GM21360 (cell line): Measurements from ENCODE around the gene ATP11A.

Experiments used
- ATAC-seq: cut with Tn5 transposase; IDR thresholded peaks from one replicate; pipeline ENCODE4 v1.9.1; 2021; ENCODE audit warnings: mild to moderate bottlenecking, moderate library complexity; ENCODE audit not compliant: unreplicated experiment

ATP11A gene

DNA sequence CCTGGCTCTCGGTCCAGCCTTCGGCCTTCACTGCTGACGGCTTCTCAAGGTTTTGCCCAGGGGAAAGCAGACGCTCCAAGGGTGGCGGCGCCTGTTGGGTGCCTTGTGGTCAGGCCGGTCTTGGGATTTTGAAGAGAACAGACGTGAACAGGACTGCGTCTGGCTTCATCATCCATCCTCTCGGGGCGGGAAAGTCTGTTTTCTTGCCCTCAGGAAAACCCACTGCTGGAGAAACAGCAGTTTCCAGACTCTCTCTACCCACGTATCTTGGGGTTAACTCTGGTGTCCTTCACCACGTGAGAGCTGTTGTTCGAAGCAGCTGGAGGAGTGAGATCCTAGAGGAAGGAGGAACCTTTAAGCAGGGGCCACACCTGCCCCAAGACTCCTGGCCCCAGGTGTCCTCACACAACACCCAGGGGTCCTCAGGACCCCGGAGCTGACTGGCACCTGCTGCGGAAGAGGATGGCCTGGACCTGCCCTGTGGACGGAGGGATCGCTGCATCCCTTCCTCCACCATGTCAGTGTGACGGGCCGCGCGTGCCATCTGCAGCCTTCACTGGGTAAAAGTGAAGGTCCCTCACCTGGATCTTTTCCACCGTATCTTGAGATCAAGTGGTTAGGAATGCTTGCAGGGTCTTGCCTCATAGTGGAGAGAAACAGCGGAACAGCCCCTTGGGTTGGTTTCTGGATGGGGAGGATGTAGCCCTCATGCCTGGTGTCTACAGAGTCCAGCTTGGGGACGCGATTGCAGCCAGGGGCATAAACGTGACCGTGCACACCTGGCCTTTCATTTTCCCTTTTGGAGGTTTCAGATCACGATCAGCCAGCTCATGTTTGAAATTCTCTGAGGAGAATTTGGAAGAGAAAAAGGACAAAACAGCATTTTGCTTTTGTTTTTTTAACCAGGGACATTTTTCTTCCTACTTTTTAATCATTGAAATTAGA is 209.7 kb downstream of the ATP11A start:
- ATAC-seq = no peak

DNA sequence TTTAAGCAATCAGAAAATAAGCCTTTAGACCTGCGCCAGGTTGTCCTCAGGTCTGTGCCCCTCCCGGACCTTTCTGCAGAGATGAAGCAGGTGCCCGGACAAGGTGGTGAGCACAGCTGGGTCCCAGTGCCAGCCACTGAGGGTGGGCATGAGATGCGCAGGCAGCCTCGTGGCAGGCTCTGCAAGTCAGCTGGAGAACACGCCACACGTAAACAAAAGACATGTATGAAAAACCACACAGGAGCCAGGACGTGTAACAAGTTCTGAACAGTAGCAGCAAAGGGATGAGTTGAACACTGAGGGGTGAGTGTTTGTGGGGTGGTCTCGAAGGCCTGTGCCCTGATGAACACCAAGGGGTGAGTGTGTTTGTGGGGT is 210.4 kb downstream of the ATP11A start:
- ATAC-seq = no peak

- no peak for ATAC-seq
Measured at GRCh38 chr13:112900691-112901091, 210.9 kb downstream of the ATP11A start.

DNA sequence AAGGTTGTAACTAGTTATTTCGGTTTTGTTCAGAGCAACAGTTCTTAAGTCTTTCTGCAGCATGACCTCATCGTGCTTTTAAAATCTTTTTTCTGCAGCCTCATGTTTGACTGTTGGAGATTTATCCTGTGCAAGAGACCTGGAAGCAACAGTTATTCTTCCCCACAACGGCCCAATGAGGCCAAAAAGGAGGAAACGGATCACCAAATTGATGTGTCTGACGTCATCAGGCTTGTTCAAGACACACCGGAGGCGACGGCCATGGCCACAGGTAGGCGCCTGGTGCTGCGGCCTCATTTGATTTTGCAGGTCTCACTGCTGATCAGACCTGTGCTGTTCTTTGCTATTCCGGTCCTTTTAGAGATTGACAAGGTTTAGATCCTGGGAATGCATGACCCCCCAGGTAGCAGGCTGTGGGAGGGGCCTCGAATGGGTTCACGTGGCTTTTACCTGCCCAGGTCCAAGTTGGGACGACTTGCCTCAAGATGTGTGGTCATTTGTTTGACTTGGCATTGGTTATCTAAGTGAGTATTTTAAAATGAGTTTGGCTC is 212.3 kb downstream of the ATP11A start:
- ATAC-seq = no peak

DNA sequence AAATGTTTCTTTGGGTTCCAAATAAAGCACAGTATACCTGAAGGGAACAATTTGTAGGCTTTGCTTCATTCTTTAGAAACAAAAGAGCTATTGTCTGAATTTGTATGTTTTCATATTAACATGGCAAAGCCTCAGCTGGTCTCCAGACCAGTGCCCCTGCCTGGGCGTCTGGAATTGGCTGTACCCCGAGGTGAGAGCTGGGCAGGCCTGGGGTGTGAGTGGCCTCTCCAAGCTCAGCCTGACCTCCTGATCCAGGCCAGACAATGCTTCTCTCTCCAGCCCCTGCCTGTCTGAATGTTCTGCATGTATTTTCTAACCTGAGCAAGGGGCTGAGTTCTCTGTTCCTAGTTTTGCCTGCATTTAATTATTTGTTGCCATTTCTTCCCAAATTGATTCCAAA is 212.8 kb downstream of the ATP11A start:
- no peak for ATAC-seq

DNA sequence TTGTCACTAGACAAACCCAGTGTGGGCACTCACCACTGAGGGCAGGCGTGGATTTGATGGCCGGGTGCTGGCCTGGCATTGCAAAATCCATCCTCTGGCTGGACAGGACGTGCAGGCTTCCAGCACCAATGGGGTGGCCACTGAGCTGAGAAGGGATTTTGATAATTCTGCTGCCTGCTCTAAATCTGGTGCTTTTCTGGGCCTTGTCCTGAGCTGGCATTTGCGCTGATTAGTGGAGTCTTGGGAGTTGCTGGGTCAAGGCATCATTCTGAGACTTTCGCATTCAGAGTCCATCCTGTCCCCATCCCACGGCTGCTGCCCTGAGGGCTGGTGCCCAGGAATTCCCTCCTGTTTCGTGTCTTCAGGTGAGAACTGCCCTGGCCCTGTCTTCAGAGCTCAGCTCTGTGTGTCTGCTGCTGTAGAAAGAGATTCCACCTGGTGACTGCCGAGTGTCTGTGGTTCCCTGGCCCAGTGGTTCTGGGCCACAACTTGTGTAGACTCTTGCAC is 213.3 kb downstream of the ATP11A start:
- ATAC-seq = no peak

DNA sequence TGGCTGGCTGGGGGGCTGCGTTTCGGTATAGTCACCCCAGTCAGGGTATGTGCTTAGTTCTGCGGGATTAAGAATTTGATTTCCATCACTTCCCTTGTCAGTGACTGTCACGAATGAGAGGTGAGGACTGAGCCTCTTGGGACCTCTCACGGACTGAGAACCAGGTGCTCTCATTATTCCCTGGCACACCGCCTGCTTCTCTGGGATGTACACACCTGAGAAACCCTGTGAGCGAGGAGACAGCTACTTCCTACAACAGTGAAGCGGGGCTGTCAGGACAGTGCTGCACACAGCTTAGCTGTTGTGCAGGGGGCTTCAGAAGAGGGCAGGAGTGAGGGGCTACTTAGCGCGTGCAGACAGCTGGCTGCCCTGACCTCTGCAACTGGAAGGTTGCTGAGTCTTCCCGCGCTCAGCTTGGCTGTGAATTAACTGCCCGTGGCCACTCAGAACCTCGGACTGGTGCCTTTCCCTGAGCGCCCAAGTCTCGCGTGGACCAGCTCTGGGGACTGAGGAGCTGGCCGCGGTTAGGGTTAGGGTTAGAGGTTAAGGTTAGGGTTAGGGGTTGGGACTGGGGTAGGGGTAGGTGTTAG is 213.9 kb downstream of the ATP11A start:
- no peak for ATAC-seq

- ATAC-seq = no peak
Measured at GRCh38 chr13:112904436-112904960, 214.7 kb downstream of the ATP11A start.

- ATAC-seq = no peak
Measured at GRCh38 chr13:112905086-112905485, 215.2 kb downstream of the ATP11A start.

DNA sequence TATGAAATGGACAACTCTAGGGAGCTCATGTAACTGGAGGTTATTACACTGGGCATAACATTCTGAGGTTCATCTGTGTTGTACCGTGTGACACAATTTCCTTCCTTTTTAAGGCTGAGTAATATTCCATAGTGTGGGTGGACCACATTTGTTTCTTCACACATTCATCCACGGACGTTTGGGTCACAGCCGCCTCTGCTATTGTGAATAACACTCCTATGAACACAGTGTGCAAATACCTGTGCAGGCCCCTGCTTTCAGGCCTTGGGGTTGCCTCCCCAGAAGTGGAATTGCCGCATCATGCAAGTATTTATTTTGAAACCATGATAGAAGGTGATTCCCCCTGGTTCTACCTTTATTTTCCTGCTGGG is 215.8 kb downstream of the ATP11A start:
- no peak for ATAC-seq

GRCh38 chr13:112905990-112906641 is 216.3 kb downstream of the ATP11A start:
- no peak for ATAC-seq

DNA sequence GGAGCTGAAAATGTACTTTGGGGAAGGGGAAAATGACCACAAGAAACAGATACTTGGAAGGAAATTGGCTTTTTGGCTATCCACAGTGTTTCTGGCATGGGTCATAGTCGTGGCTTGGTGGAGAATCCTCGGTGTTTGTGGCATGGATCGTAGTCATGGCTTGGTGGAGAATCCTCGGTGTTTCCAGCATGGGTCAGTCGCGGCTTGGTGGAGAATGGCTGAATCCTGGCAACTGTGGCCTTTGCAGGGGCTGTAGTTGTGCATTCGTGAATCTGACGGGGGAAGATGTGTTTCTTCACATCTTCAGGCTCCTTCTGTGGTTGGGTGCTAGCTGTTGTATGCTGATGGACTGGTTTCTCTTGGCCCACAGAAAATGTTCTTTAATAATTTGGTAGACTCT is 217.4 kb downstream of the ATP11A start:
- ATAC-seq = no peak

DNA sequence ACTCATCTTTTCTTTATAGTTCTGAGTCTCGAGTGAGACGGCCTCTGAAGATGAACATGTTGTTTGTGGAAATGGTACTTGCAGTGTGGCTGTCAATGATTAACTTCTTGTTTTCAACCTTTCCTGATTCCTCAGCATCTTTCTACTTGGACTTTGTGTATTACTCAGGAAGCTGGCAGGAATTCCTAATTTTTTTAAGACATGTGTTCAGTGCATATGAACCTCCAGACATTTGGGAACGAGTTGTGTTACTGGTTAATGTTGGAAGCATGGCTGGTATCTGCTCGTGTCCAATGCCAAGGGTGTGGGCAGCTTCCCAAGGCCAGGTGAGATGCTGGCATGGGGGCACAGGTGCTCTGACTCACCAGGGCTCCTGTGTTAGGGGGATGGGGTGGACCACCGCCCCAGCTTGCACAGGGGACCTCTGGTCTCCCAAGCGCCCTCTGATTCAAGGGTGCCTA is 218.1 kb downstream of the ATP11A start:
- no peak for ATAC-seq

DNA sequence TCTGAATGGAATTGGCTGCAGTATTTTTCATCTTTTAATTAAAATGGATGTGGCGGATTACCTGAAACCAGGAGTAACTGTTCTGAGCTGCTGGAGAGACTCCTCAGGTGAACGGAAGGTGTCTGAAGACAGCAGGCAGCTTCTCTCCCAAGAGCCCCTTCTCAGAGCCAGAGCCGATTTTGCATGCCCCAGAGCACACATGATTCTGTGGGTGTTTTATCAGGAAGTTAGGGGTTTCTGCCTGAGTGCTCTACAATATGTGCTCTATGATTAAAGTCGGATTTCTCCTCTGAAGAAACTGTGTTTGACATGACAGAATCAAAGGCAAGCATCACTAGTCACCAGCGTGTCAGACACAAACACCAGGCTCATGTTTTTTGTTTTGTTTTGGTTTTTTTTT is 218.5 kb downstream of the ATP11A start:
- ATAC-seq = no peak

DNA sequence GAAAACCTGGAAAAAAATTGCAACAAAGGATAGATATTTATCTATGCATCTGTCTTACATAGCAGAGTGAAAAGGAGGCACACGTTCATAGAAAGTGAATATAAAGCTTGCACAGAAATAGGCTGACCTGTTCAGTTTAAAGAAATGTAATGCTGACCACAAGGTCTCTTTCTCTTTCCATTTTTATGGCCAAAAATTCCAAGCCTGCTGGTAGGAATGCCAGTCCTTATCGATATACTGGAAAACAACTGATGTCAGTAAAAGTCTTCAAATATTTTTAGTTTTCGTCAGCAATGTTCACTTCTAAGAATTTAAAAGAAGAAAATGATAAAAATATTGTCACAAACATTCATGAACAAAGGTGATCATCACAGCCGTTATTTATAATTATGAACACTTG is 220.2 kb downstream of the ATP11A start:
- ATAC-seq = no peak

DNA sequence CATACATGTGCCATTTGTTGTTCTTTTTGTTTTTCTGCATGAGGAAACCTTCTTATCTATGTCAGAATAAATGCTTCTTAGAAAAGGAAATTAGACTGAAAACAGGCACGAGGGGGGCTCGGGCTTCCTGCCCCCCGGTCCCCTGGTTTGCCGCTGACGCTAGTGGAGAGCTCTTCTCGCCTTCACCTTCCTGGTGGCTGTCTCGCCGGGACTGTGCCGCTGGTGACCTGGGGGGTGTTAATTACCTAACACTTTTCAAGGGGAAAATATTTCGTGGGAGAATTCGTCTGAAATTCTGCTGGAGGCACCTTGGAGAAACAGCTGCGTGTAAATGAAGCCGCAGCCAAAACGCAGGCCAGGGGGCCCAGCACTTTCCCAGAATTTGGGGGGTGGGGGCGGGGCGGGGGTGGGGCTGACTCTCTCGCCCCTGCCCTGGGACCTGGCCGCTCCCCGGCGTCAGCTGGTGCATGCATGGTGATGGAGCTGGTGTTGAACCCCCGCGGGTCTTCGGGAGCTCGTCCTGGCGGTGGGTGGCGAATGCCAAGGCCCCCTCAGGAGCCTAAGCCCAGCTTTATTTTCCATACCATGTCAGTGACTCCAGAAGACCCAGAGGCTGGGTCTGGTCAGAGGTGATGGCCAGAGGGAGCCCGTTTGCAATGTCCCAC is 220.9 kb downstream of the ATP11A start:
- ATAC-seq = no peak

GRCh38 chr13:112911285-112911701 is 221.5 kb downstream of the ATP11A start:
- ATAC-seq = no peak

DNA sequence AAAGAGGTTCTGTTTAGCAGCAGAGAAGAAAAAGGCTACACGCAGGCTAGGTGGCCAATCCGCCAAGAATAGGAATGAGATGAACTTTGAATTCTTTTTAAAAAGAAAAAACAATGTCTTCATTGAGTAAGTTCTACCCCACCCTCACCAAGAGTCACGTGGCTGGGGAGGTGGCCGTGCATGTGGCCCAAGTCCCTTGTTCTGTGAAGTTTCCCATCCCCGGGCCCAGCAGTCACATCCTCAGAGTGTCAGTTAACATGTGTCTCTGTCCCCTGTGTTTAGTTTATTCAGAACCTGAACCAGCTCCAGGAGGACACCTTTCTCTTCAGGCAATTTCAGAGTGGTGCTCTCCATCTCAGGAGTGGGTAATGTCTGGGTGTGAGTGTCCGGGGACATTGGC is 222.0 kb downstream of the ATP11A start:
- ATAC-seq = no peak

- ATAC-seq = no peak
Measured at GRCh38 chr13:112912726-112913440, 223.0 kb downstream of the ATP11A start.

DNA sequence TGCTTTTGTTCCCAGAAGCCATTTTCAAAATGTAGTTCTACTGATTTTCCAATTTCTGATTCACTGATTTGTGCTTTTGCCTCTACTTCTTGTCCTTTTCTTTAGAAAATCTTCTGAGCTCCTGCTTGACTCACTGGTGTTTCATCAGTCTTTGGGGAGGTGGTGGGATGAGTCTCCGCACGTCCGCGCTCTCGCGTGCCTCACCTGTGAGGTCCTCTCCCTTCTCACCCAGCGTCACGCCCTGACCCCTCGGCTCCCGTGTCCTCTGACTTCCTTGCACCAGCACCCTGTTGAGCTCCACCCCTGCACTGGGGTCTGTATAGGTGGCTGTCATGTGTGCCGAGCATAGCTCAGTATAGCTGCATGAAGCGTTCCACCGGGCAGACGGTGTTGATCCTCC is 226.5 kb downstream of the ATP11A start:
- no peak for ATAC-seq
